Heart left ventricle (tissue), 13 donors: Measurements from ENCODE around the gene MEGF11.

Experiments
- CTCF ChIP-seq, 12 donors: fragments of 200-600 bp; sonication (generic) in 4 of 12; IDR thresholded peaks; one replicate each; pipeline versions ENCODE4 v1.5.0 to v1.8.0; 2018 to 2022; ENCODE audit warnings: antibody characterized with exemption in 12 of 12, mild to moderate bottlenecking in 5 of 12
- POLR2A ChIP-seq, 2 donors: fragments of 450-650 bp; IDR thresholded peaks; one replicate each; pipeline ENCODE4 v1.6.1; 2017; ENCODE audit warnings: antibody characterized with exemption in 2 of 2, mild to moderate bottlenecking in 2 of 2, moderate library complexity in 2 of 2
- donor health status: ischemic (EF 13 %, LVEDD 7.1; RV severe dilation, severe dysfunction).
- donor health status: DM: no; HTN: yes; CAD: no.
- donor health status: DM: no; HTN: no; CAD: no.
- donor health status: ischemic (EF 25% LVEDD 6.9; RV normal size, moderate dysfunction).
- donor health status: ischemic (EF 25% LVEDD 5.7; RV mildly dilated, moderate dysfunction).
- donor health status: ischemic (EF 35%, LVEDD 5.7; RV mildly dilated, moderate dysfunction).
- donor health status: nonischemic (EF 11% LVEDD 7.7; RV severe dilation, severe dysfunction).
- donor health status: DM: yes; HTN: yes; CAD: no.
- donor health status: PGD.
- donor health status: ischemic (EF 29% LVEDD 5.4; RV normal size, mild dysfunction).
- donor health status: nonischemic (EF 23%, LVEDD 6.1; RV moderate dilation, normal function).

- no peak for TF ChIP-seq CTCF (IDR thresholded peaks at IDR 0.05)
- TF ChIP-seq POLR2A (IDR thresholded peaks at IDR 0.05), result no peak
Observed at GRCh38 chr15:66184936-66185790, 68.4 kb downstream of the MEGF11 start.
